Renal cortical epithelial cell (primary cell): ENCODE results near the gene ELOVL3. TPM values are rescaled to one million over a fixed set of nuclear protein-coding genes. Genes with fewer than 3 reads are reported as not detected.
A peak's percentile ranks its signal among the peaks of the same experiment; 100 is the strongest.
"Not testable (repeated sequence)": the region's sequence is repeated elsewhere in the genome, so short reads cannot be mapped to it uniquely, and the experiment has no call there.

Experiments used
- DNase-seq: peaks from one replicate; pipeline ENCODE4 v3.0.0-alpha.2; 2011; ENCODE audit warnings: low read depth
- total RNA-seq: library from RNA; depleted of rRNA; stranded (reverse); fragments of >200 nt; gene quantifications from 2 replicates; pipeline ENCODE4 v1.2.3, GENCODE V29; 2014

ELOVL3 gene
- total RNA-seq, 1 donor from 2014 or later = 1.3 TPM

GRCh38 chr10:102252508-102252907 lies 26.4 kb downstream of the ELOVL3 start:
- not testable (repeated sequence) for DNase-seq

GRCh38 chr10:102254426-102254825 lies 28.3 kb downstream of the ELOVL3 start:
- DNase-seq = no peak

DNA sequence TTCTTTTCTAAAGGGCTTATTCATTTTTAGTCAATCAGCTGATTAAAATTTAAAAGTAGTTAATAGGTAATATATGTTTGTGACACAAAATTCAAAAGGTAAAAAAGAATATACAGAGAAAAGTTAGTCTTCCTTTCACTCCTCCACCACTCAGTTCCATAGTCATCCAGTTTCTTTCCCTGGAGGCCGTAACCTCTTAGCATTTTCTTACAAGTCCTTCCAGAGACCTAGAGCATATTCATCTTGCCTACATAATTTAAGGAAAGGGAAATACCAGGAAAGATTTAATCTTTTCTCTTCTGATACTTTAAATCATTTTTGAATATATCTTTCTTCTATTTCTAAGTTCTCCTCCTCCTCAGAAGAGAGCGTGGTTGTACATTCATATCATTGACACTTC lies 29.3 kb downstream of the ELOVL3 start:
- no peak for DNase-seq

GRCh38 chr10:102261196-102261595 lies 35.1 kb downstream of the ELOVL3 start:
- no peak for DNase-seq

GRCh38 chr10:102261842-102262241 lies 35.7 kb downstream of the ELOVL3 start:
- DNase-seq = no peak

DNA sequence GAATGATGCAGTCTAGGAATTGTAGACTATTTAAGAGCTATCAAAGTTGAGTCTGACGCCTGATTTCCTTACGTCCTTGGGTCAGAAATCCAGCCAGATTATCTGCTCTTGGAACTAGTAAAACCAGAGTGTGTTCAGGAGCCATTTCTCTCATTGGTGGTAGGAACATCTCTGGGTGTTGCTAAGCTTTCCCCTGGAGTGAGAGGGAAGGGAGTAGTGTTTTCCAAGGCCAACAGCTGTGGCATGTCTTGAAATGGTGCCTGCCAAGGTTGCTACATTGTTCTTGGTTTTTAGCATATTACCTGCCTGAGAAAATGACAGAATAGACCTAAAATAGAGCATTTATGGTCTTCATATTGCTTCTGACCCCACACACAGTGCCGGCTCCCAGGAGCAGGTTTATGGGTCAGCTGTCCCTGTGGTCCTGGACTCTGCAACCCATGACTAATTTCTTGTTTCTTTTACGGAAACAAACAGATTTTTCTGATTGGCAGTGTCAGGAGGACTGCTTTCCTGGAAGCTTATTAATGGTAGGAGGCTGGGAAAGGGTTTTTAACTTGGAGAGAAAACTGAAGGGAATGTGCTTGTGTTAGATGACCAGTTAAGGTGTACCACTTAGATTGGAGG lies 36.8 kb downstream of the ELOVL3 start:
- peak; percentile 84 for DNase-seq

DNA sequence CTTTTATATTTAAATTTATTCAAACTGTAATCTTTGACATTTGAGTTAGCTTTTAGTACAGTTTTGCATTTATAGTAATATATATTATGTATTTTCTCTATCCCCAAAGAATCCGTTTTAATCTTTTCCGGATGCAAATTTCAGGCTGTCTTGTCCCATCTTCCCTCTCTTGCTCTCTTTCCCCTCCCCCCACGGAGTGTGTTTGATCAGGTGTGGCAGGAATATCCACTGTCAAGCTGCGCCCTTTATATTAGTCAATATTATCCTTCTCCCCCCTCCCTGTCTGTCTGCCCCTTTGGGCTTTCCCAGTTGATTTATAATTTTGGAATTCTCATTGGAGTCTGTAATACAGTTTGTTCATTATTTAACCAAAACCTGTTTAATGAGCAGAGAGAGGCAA lies 38.3 kb downstream of the ELOVL3 start:
- no peak for DNase-seq

DNA sequence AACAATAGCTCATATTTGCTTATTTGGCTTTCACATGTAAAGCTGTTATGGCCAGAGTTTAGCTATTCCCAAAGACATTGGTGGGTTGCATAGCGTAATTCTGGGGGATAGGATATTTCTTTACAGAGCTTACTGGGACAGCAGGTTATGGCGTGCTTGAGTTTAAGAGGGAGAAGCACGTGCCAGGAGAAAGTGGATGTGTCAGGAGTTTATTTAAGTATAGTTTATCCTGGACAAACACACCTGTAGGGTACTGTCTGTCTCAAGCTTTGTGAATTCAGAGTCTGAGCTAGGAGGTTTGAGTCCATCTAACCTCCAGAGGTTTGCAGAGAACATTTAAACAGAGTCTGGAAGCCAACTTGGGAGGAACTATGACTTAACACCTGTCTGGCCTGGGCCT lies 40.6 kb downstream of the ELOVL3 start:
- no peak for DNase-seq

- DNase-seq = peak; percentile 87
Observed at GRCh38 chr10:102267748-102268147, 41.6 kb downstream of the ELOVL3 start.

- peak; percentile 89 for DNase-seq
Observed at GRCh38 chr10:102268375-102268888, 42.3 kb downstream of the ELOVL3 start.

GRCh38 chr10:102269017-102269416 lies 42.9 kb downstream of the ELOVL3 start:
- DNase-seq = no peak

GRCh38 chr10:102274062-102274461 lies 48.0 kb downstream of the ELOVL3 start:
- peak; percentile 78 for DNase-seq

DNA sequence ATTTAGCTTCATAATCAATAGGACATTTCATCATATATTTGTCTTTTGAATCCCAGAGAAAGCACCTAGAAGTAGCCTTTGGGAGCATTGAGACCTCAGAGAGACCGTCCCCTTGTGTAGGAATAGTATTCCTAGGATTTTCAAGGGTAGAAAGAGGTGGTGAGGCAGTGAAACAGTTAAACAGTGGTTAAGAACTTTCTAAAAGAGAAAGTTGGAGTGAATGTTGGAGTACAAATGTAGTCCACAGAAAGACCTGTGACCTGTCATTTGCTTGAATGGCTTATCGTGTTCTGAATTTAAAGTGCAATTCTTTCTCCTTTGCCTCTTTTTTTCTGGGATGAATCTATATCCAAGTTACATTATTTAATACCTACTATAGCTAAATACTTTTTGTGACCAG lies 49.2 kb downstream of the ELOVL3 start:
- no peak for DNase-seq

GRCh38 chr10:102279104-102279503 lies 53.0 kb downstream of the ELOVL3 start:
- DNase-seq = peak; percentile 47

Other genes with a start within 250 kb of the ELOVL3 start
- gene ARMH3, start 170.1 kb upstream of the ELOVL3 start, total RNA-seq = 5.9 and 18.4 TPM in 2 replicates
- 44.8 and 86.7 TPM in 2 replicates for gene HPS6, start 160.9 kb upstream of the ELOVL3 start, total RNA-seq
- gene LDB1, start 105.9 kb upstream of the ELOVL3 start, total RNA-seq = 26.7 and 49.5 TPM in 2 replicates
- 7.8 and 17.4 TPM in 2 replicates for gene PPRC1, start 93.3 kb upstream of the ELOVL3 start, total RNA-seq
- gene NOLC1, start 73.9 kb upstream of the ELOVL3 start, total RNA-seq = 36.5 and 57.6 TPM in 2 replicates
- gene PITX3, start 15.2 kb downstream of the ELOVL3 start, total RNA-seq = 1.7 and 2.2 TPM in 2 replicates
- 22.4 and 90.0 TPM in 2 replicates for gene GBF1, start 19.2 kb downstream of the ELOVL3 start, total RNA-seq
- 52.4 and 57.3 TPM in 2 replicates for gene NFKB2, start 169.4 kb downstream of the ELOVL3 start, total RNA-seq
- gene PSD, start 192.5 kb downstream of the ELOVL3 start, total RNA-seq = 0.17 and 3.5 TPM in 2 replicates
- gene FBXL15, start 194.5 kb downstream of the ELOVL3 start, total RNA-seq = 12.7 and 15.1 TPM in 2 replicates
- gene CUEDC2, start 206.3 kb downstream of the ELOVL3 start, total RNA-seq = 49.5 and 50.0 TPM in 2 replicates
- 0.25 and 1.6 TPM in 2 replicates for gene C10orf95, start 225.2 kb downstream of the ELOVL3 start, total RNA-seq